ENCODE measurements around the gene TNFAIP8L2. TPM values are rescaled to one million over a fixed set of nuclear protein-coding genes. Genes with fewer than 3 reads are reported as not detected.

TNFAIP8L2 gene
- total and polyA plus RNA-seq, 7 donors = 1.9 to 12.7 (median 9.5) TPM

DNA sequence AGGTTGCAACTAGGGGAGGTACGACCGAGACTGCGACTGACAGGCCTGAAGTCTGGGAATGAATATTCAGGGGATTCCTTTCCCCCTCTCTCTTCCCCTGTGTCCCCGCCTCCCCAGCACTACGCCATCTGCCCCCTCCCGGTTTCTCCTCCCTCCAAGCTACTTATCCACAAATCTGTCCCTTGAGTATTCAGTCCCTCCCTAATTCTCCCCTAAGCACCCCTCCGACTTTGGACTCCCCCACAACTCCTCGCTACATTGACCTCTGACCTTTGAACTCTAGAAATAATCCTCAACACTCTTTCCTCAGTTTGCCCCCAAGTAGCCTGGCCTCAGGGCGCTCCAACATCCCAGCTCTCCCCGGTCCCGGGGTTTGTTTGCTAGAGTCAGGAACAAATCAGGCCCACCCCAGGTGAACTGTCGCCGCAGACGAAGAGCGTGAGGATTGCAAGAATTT, 8.9 kb downstream of the TNFAIP8L2 start:
- no peaks in the 10 kb centered on the region for H3K27me3 ChIP-seq
- H3K9me3 ChIP-seq = no peaks in the 10 kb centered on the region
- WGBS, 2 donors = 6 to 18% methylated on average over 15 of the region's 15 CpGs
- H3K27ac ChIP-seq = peak overlapping the region; percentile 84 to 93 (median 92)
- H3K4me3 ChIP-seq = peak overlapping the region; percentile 56 to 84 (median 78)
- DNase-seq = peak; percentile 86
- intact Hi-C loops (cut with DNase I) = loop anchor here (2.0 kb wide), 1 partner anchor 19 kb away; the partner anchor contains the start of gene SEMA6C
- H3K4me1 ChIP-seq = peaks cover 0 to 35% (median 26%) of the 10 kb centered on the region in 4 donors
- H3K36me3 ChIP-seq = peaks cover 0 to 57% (median 21%) of the 10 kb centered on the region in 4 donors
- TF ChIP-seq POLR2A (IDR thresholded peaks at IDR 0.05) (no peak), EP300 (IDR thresholded peaks at IDR 0.05) (no peak), POLR2AphosphoS5 (IDR thresholded peaks at IDR 0.05) (no peak)
- TF ChIP-seq, protein P1, sequence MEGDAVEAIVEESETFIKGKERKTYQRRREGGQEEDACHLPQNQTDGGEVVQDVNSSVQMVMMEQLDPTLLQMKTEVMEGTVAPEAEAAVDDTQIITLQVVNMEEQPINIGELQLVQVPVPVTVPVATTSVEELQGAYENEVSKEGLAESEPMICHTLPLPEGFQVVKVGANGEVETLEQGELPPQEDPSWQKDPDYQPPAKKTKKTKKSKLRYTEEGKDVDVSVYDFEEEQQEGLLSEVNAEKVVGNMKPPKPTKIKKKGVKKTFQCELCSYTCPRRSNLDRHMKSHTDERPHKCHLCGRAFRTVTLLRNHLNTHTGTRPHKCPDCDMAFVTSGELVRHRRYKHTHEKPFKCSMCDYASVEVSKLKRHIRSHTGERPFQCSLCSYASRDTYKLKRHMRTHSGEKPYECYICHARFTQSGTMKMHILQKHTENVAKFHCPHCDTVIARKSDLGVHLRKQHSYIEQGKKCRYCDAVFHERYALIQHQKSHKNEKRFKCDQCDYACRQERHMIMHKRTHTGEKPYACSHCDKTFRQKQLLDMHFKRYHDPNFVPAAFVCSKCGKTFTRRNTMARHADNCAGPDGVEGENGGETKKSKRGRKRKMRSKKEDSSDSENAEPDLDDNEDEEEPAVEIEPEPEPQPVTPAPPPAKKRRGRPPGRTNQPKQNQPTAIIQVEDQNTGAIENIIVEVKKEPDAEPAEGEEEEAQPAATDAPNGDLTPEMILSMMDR (IDR thresholded peaks at IDR 0.05) = no peak

DNA sequence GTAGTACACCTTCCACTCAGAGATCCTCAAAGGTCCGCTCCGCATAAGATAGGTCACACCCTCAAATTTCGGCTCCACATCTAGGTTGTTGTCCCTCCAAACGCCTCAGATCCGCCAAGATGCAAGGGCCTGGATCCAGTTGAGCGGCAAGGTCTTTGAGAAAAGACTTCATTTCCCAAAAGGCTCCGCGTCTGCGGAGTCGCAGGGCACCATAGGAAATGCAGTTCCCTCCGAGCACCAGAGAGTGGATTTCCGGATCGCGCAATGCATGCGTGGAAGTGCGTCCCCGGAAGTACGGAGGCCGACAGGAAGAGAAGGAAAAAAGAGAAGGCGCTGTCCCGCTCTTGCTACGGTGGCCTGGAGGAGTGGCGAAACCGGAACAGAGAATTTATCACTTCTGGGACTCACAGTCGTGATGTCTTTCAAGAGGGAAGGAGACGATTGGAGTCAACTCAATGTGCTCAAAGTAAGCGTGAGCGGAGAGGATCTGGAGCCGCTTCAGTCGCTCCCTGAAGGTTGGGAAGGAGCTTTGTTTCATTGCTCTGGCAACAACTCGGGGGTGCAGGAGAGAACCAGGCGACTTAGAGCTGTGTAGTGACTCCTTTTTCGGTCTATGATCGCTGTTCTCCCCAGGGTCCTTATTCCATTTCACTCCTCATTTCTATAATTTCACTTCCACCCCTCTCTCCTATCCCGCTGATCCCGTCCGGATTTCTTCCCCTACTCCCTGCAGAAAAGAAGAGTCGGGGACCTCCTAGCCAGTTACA, 9.5 kb downstream of the TNFAIP8L2 start, which contains the start of the genes LYSMD1 and SCNM1:
Gene LYSMD1, minus strand, starts transcription at position 165 of the 767 bp plus-strand sequence. CDS start 644 bp downstream, outside the sequence.
Gene SCNM1, plus strand, starts transcription at position 407 of the 767 bp plus-strand sequence. Its CDS starts 9 bp downstream, at position 416.
- peak; percentile 99 for DNase-seq
- peak; percentile 27 to 30 for TF ChIP-seq POLR2A (IDR thresholded peaks at IDR 0.05)
- peak in 2 of 4 donors; percentile 43 to 86 for TF ChIP-seq EP300 (IDR thresholded peaks at IDR 0.05)
- TF ChIP-seq, protein P1 (IDR thresholded peaks at IDR 0.05) = peak in 1 of 4 experiments; percentile 32
- TF ChIP-seq POLR2AphosphoS5 (IDR thresholded peaks at IDR 0.05) = peak; percentile 84 to 96 (median 90)
- no peaks in the 10 kb centered on the region for H3K27me3 ChIP-seq
- intact Hi-C loops (cut with DNase I) = loop anchor here (2.0 kb wide), 1 partner anchor 19 kb away; the partner anchor contains the start of gene SEMA6C
- WGBS, 2 donors = 0 to 1% methylated on average over 38 of the region's 38 CpGs
- peaks cover 0 to 32% (median 24%) of the 10 kb centered on the region in 4 donors for H3K4me1 ChIP-seq
- no peaks in the 10 kb centered on the region for H3K9me3 ChIP-seq
- H3K27ac ChIP-seq = peak within 1 kb of the TSS; percentile 84 to 93 (median 92)
- peaks cover 0 to 57% (median 21%) of the 10 kb centered on the region in 4 donors for H3K36me3 ChIP-seq
- peak within 1 kb of the TSS; percentile 56 to 84 (median 78) for H3K4me3 ChIP-seq

DNA sequence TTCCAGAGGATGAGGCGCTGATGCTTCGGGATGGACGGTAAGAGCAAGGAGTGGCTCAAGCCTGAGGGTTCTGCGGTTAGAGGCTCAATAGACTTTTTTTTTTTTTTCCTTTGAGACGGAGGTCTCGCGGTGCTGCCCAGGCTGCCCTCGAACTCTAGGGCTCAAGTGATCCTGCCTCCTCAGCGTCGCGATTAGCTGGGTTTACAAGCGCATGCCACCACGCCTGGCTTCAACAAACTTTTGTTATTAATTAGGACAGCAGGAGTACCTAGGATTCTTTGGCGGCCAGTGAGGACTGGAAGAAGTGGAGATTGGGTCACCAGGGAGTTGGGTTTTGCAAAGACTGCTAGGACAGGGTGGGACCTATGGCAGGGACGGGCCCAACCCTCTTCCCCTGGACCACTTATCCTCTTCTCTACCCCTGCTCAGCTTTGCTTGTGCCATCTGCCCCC, 10.1 kb downstream of the TNFAIP8L2 start:
- no peaks in the 10 kb centered on the region for H3K27me3 ChIP-seq
- H3K27ac ChIP-seq = peak overlapping the region; percentile 84 to 93 (median 92)
- peak overlapping the region; percentile 56 to 84 (median 78) for H3K4me3 ChIP-seq
- no peaks in the 10 kb centered on the region for H3K9me3 ChIP-seq
- H3K4me1 ChIP-seq = peaks cover 0 to 32% (median 24%) of the 10 kb centered on the region in 4 donors
- intact Hi-C loops (cut with DNase I) = no loop called here
- WGBS, 2 donors = 3 to 4% methylated on average over 15 of the region's 15 CpGs
- DNase-seq = peak; percentile 72
- peaks cover 0 to 53% (median 17%) of the 10 kb centered on the region in 4 donors for H3K36me3 ChIP-seq
- TF ChIP-seq POLR2AphosphoS5 (IDR thresholded peaks at IDR 0.05) = no peak
- TF ChIP-seq POLR2A (IDR thresholded peaks at IDR 0.05) = no peak
- TF ChIP-seq, protein P1 (IDR thresholded peaks at IDR 0.05) = no peak
- no peak for TF ChIP-seq EP300 (IDR thresholded peaks at IDR 0.05)

DNA sequence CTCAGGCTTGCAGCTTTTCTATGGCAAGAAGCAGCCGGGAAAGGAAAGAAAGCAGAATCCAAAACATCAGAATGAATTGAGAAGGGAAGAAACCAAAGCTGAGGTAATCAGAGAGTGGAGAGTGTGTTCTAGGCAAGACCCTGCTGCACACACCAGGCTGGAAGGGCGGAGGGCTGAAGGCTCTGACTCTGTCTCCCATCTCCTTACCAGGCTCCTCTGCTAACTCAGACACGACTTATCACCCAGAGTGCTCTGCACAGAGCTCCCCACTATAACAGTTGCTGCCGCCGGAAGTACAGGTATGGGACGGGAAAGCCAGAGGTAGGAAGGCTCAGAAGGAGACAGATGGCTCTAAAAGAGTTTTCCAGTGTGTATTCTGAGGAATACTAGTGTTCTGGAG, 10.7 kb downstream of the TNFAIP8L2 start:
- H3K4me3 ChIP-seq = peak overlapping the region in 2 of 4 donors; percentile 77 to 79
- intact Hi-C loops (cut with DNase I) = no loop called here
- no peaks in the 10 kb centered on the region for H3K9me3 ChIP-seq
- H3K27me3 ChIP-seq = no peaks in the 10 kb centered on the region
- DNase-seq = no peak
- 88 to 92% methylated on average over 6 of the region's 6 CpGs for WGBS, 2 donors
- TF ChIP-seq POLR2A (IDR thresholded peaks at IDR 0.05) = no peak
- TF ChIP-seq, protein P1 (IDR thresholded peaks at IDR 0.05) = no peak
- no peak for TF ChIP-seq POLR2AphosphoS5 (IDR thresholded peaks at IDR 0.05)
- TF ChIP-seq EP300 (IDR thresholded peaks at IDR 0.05) = no peak
- no peak overlapping the region for H3K27ac ChIP-seq
- H3K36me3 ChIP-seq = peaks cover 0 to 48% (median 16%) of the 10 kb centered on the region in 4 donors
- H3K4me1 ChIP-seq = peaks cover 0 to 32% (median 24%) of the 10 kb centered on the region in 4 donors

Data from sigmoid colon (tissue), 7 donors.